SK-N-SH (cell line): Measurements from ENCODE around the gene RIMOC1. TPM values are rescaled to one million over a fixed set of nuclear protein-coding genes. Genes with fewer than 3 reads are reported as not detected.

Experiments used
- CTCF ChIA-PET: fragments of 300-600, 350-600 bp; formaldehyde crosslinking; extraction: SDS; loops from one replicate; lab custom pipeline; 2021; lab: Yijun Ruan, JAX
- POLR2A ChIA-PET: fragments of 350-600 bp; sonication (Branson Sonifier 250); formaldehyde crosslinking; extraction: SDS; loops from one replicate; lab custom pipeline; 2020; ENCODE audit warnings: antibody characterized with exemption, inconsistent platforms; lab: Yijun Ruan, JAX
- DNase-seq: peaks from one replicate; pipeline ENCODE4 v3.0.0; 2012
- H2AFZ ChIP-seq: fragments of 200-600 bp; sonication (generic); 2 replicates; pipeline ENCODE4 v1.8.1; 2016; ENCODE audit warnings: antibody characterized with exemption, mild to moderate bottlenecking, low read depth
- H3F3A ChIP-seq: fragments of 200-600 bp; sonication (generic); replicated peaks from 2 replicates; pipeline ENCODE3; 2016; ENCODE audit warnings: antibody characterized with exemption, mild to moderate bottlenecking; ENCODE audit not compliant: insufficient read depth
- H3K27ac ChIP-seq, 2 experiments: fragments of 200-500 bp in 1 of 2; fragments of 200-600 bp in 1 of 2; sonication (Bioruptor generic) in 1 of 2; sonication (generic), shearing (Covaris generic) in 1 of 2; 2 replicates each; pipeline versions ENCODE4 v1.5.1 to v1.6.1; 2014 to 2016; ENCODE audit warnings: low read depth in 2 of 2, inconsistent platforms in 1 of 2, low read length in 1 of 2, mild to moderate bottlenecking in 1 of 2, mixed read lengths in 1 of 2
- H3K27me3 ChIP-seq: fragments of 200-600 bp; sonication (generic), shearing (Covaris generic); 2 replicates; pipeline ENCODE4 v1.6.1; 2016; ENCODE audit warnings: mixed run types; ENCODE audit not compliant: insufficient read depth
- H3K36me3 ChIP-seq, 2 experiments: fragments of 200-500 bp in 1 of 2; fragments of 200-600 bp in 1 of 2; sonication (Bioruptor generic) in 1 of 2; sonication (generic) in 1 of 2; replicated peaks in 1 of 2; 2 replicates each; pipeline versions ENCODE3 to v1.5.1; 2014 to 2016; ENCODE audit warnings: low read length in 1 of 2, mild to moderate bottlenecking in 1 of 2; ENCODE audit not compliant: insufficient read depth in 2 of 2, control insufficient read depth in 1 of 2
- H3K4me1 ChIP-seq, 2 experiments: fragments of 200-500 bp in 1 of 2; fragments of 200-600 bp in 1 of 2; sonication (Bioruptor generic) in 1 of 2; sonication (generic), shearing (Covaris generic) in 1 of 2; 2 replicates each; pipeline versions ENCODE4 v1.5.1 to v1.6.1; 2014 to 2016; ENCODE audit warnings: low read depth in 1 of 2, low read length in 1 of 2, mixed run types in 1 of 2; ENCODE audit not compliant: insufficient read depth in 2 of 2, control insufficient read depth in 1 of 2
- H3K4me2 ChIP-seq: fragments of 200-600 bp; sonication (generic), shearing (Covaris generic); 2 replicates; pipeline ENCODE4 v1.6.1; 2017; ENCODE audit warnings: mixed run types
- H3K4me3 ChIP-seq, 2 experiments: fragments of 200-500 bp in 1 of 2; fragments of 200-600 bp in 1 of 2; sonication (Bioruptor generic) in 1 of 2; sonication (generic), shearing (Covaris generic) in 1 of 2; 2 replicates each; pipeline versions ENCODE4 v1.5.1 to v1.8.1; 2014 to 2016; ENCODE audit warnings: low read depth in 2 of 2, inconsistent platforms in 1 of 2, low read length in 1 of 2, mild to moderate bottlenecking in 1 of 2, mixed read lengths in 1 of 2, moderate library complexity in 1 of 2
- H3K79me2 ChIP-seq: fragments of 200-600 bp; sonication (generic); 2 replicates; pipeline ENCODE4 v1.8.1; 2017; ENCODE audit warnings: mild to moderate bottlenecking; ENCODE audit not compliant: insufficient read depth
- H3K9ac ChIP-seq: fragments of 200-600 bp; sonication (generic); 2 replicates; pipeline ENCODE4 v1.6.1; 2017; ENCODE audit warnings: mixed run types
- H3K9me2 ChIP-seq: fragments of 200-600 bp; sonication (generic); 2 replicates; pipeline ENCODE4 v1.6.1; 2017; ENCODE audit warnings: mixed run types
- H3K9me3 ChIP-seq: fragments of 200-600 bp; sonication (generic); 2 replicates; pipeline ENCODE4 v1.6.1; 2017; ENCODE audit warnings: mixed run types, mild to moderate bottlenecking, moderate library complexity
- H4K20me1 ChIP-seq: fragments of 200-600 bp; sonication (generic); 2 replicates; pipeline ENCODE4 v1.6.1; 2017; ENCODE audit warnings: mild to moderate bottlenecking, mixed run types; ENCODE audit not compliant: insufficient read depth
- CHD2 ChIP-seq: fragments of 150-350 bp; IDR thresholded peaks from 2 replicates; pipeline ENCODE4 v1.6.1; 2018; ENCODE audit warnings: low read length; ENCODE audit not compliant: partially characterized antibody
- CTCF ChIP-seq: fragments of 200-600 bp; sonication (generic); IDR thresholded peaks from 2 replicates; pipeline ENCODE4 v1.6.1; 2017; ENCODE audit warnings: antibody characterized with exemption, mild to moderate bottlenecking, moderate library complexity
- EP300 ChIP-seq, 2 experiments: IDR thresholded peaks; 2 replicates each; pipeline versions ENCODE4 v1.4.0 to v1.6.1; 2012; ENCODE audit warnings: borderline replicate concordance in 1 of 2, low read depth in 1 of 2, low read length in 1 of 2
- FOSL2 ChIP-seq: IDR thresholded peaks from 2 replicates; pipeline ENCODE4 v1.4.0; 2012; ENCODE audit warnings: low read depth, mild to moderate bottlenecking, moderate library complexity, borderline replicate concordance
- FOXM1 ChIP-seq: IDR thresholded peaks from 2 replicates; pipeline ENCODE4 v1.4.0; 2012; ENCODE audit warnings: low read depth, mild to moderate bottlenecking
- GABPA ChIP-seq: IDR thresholded peaks from 2 replicates; pipeline ENCODE4 v1.4.0; 2012; ENCODE audit warnings: low read depth, mild to moderate bottlenecking
- JUND ChIP-seq: IDR thresholded peaks from 2 replicates; pipeline ENCODE4 v1.4.0; 2012
- MAX ChIP-seq: IDR thresholded peaks from 2 replicates; pipeline ENCODE4 v1.4.0; 2012; ENCODE audit warnings: low read depth
- REST ChIP-seq: IDR thresholded peaks from 2 replicates; pipeline ENCODE4 v1.6.1; 2012; ENCODE audit warnings: mild to moderate bottlenecking, low read depth, low read length, moderate library complexity
- SMC3 ChIP-seq: IDR thresholded peaks from 2 replicates; pipeline ENCODE4 v1.6.1; 2012; ENCODE audit warnings: low read depth, low read length, improper control_type of control experiment
- TCF12 ChIP-seq: IDR thresholded peaks from 2 replicates; pipeline ENCODE4 v1.4.0; 2012
- USF2 ChIP-seq: fragments of 150-350 bp; IDR thresholded peaks from 2 replicates; pipeline ENCODE4 v1.6.1; 2017; ENCODE audit warnings: antibody characterized with exemption, low read length, low read depth, borderline replicate concordance
- ZBTB33 ChIP-seq: IDR thresholded peaks from 2 replicates; pipeline ENCODE4 v1.4.0; 2012; ENCODE audit warnings: low read depth, borderline replicate concordance
- WGBS: methylation state at CpG from one replicate; pipeline ENCODE4 v1.1.6; 2017; ENCODE audit warnings: low lambda C conversion rate; 5-methylcytosine and 5-hydroxymethylcytosine counted together
- polyA plus RNA-seq, 3 experiments: library from polyadenylated mRNA; depleted of rRNA; stranded (reverse); fragments of >200 nt; gene quantifications; 2 replicates each; pipeline ENCODE4 v1.2.3, GENCODE V29; 2012

The RIMOC1 gene
- polyA plus RNA-seq, 1 of the 3 experiments (the other 2 are of a cell fraction) = 6.5 TPM

- TF ChIP-seq REST = no peak
Observed at GRCh38 chr5:41877408-41877807, 26.7 kb upstream of the RIMOC1 start (continued).

- no peaks in the 10 kb centered on the region for H3K36me3 ChIP-seq
- ChIA-PET POLR2A (no interaction called here), CTCF (interaction anchor here (0.9 kb wide), 1 partner anchor 47 kb away, joined by 3 read pairs; the partner anchor contains the start of gene FBXO4)
- no peak overlapping the region for H3K27ac ChIP-seq
- 49% methylated on average over 2 of the region's 2 CpGs for WGBS
- no peaks in the 10 kb centered on the region for H3K27me3 ChIP-seq
- H3K9me3 ChIP-seq = no peaks in the 10 kb centered on the region
- H3K4me1 ChIP-seq = peaks cover 0 to 4% of the 10 kb centered on the region in 2 experiments; a peak in 1 of 4 replicates
- no peaks in the 10 kb centered on the region for H4K20me1 ChIP-seq
- no peak for DNase-seq
- no peak overlapping the region for H2AFZ ChIP-seq
- no peak overlapping the region for H3K4me2 ChIP-seq
- no peak overlapping the region for H3K4me3 ChIP-seq
- H3F3A ChIP-seq = no peaks in the 10 kb centered on the region
- TF ChIP-seq EP300 (IDR thresholded peaks at IDR 0.05; ENCODE audit: borderline replicate concordance in 1 of 2, low read depth in 1 of 2, low read length in 1 of 2) = no peak
- TF ChIP-seq CTCF = no peak
- no peak for TF ChIP-seq CHD2
- no peak for TF ChIP-seq MAX
- no peak for TF ChIP-seq JUND
- TF ChIP-seq SMC3 = no peak
- TF ChIP-seq FOSL2 = no peak
- no peak for TF ChIP-seq GABPA
- TF ChIP-seq FOXM1 = no peak
- TF ChIP-seq ZBTB33 = no peak
- no peak for TF ChIP-seq USF2
- TF ChIP-seq TCF12 = no peak
- H3K9me2 ChIP-seq = no peaks in the 10 kb centered on the region
- H3K9ac ChIP-seq = no peak overlapping the region
- no peaks in the 10 kb centered on the region for H3K79me2 ChIP-seq
Observed at GRCh38 chr5:41878173-41878572, 26.0 kb upstream of the RIMOC1 start.
